Measurements from ENCODE around the gene XIRP2. TPM values are rescaled to one million over a fixed set of nuclear protein-coding genes. Genes with fewer than 3 reads are reported as not detected.

XIRP2 gene
- total and polyA plus RNA-seq, 2 of the 8 experiments (the other 6 are each of a cell fraction or from before 2014, with no cell fraction given) = 0.11 TPM; not detected in 1

GRCh38 chr2:167254721-167255120 is 366.4 kb downstream of the XIRP2 start:
- Histone ChIP-seq H4K91ac (replicated peaks; ENCODE audit: insufficient read length, low read length) (no peak overlapping the region), H3K4me3 (ENCODE audit: extremely low read depth in 1 of 4, insufficient read depth in 2 of 4, low read depth in 3 of 4, low read length in 4 of 4) (no peak overlapping the region), H4K5ac (ENCODE audit: insufficient read length, low read depth, low read length) (no peak overlapping the region), H3K18ac (ENCODE audit: extremely low read depth, low read length) (no peak overlapping the region), H2BK15ac (ENCODE audit: low read length) (no peak overlapping the region), H4K8ac (ENCODE audit: extremely low read depth, insufficient read depth, low read length) (no peak overlapping the region), H3K4ac (replicated peaks; ENCODE audit: insufficient read length, low read depth, low read length) (no peak overlapping the region), H2BK12ac (ENCODE audit: low read depth, low read length) (no peak overlapping the region), H2BK120ac (replicated peaks; ENCODE audit: low read depth, low read length) (no peak overlapping the region), H3K4me1 (replicated peaks in 1 of 4; ENCODE audit: control insufficient read depth in 3 of 4, insufficient read depth in 4 of 4, low read length in 3 of 4) (peaks cover 0 to 6% (median 1%) of the 10 kb centered on the region in 4 experiments; a peak in 2 of 7 replicates), H2AFZ (ENCODE audit: low read length) (no peak overlapping the region), H3K79me1 (ENCODE audit: low read depth, low read length) (no peaks in the 10 kb centered on the region), H2AK5ac (ENCODE audit: low read depth, low read length) (no peak overlapping the region), H3K79me2 (ENCODE audit: control insufficient read depth in 1 of 2, insufficient read depth in 2 of 2, low read length in 2 of 2) (no peaks in the 10 kb centered on the region), H3K23me2 (ENCODE audit: low read depth, low read length) (no peaks in the 10 kb centered on the region), H3K9me3 (ENCODE audit: insufficient read depth in 2 of 2, low read depth in 1 of 2, low read length in 1 of 2) (no peaks in the 10 kb centered on the region), H3K23ac (ENCODE audit: insufficient read length) (no peak overlapping the region), H3K56ac (replicated peaks; ENCODE audit: insufficient read length, low read depth, low read length) (no peak overlapping the region), H4K20me1 (replicated peaks in 1 of 2; ENCODE audit: control insufficient read depth in 1 of 2, insufficient read depth in 2 of 2, low read length in 2 of 2) (no peaks in the 10 kb centered on the region), H2BK20ac (ENCODE audit: low read length) (no peak overlapping the region), H2BK5ac (ENCODE audit: low read depth, low read length) (no peak overlapping the region), H3K14ac (ENCODE audit: insufficient read length) (no peak overlapping the region), H3K27me3 (replicated peaks in 1 of 4; ENCODE audit: control insufficient read depth in 3 of 4, extremely low read depth in 1 of 4, insufficient read depth in 3 of 4, low read length in 3 of 4) (no peaks in the 10 kb centered on the region), H3K36me3 (ENCODE audit: control insufficient read depth in 2 of 4, insufficient read depth in 4 of 4, low read length in 3 of 4) (no peaks in the 10 kb centered on the region), H3K4me2 (ENCODE audit: insufficient read depth in 1 of 2, low read depth in 2 of 2, low read length in 2 of 2) (no peak overlapping the region), H3K27ac (ENCODE audit: low read depth, low read length) (no peak overlapping the region), H3K9ac (replicated peaks in 1 of 4; ENCODE audit: extremely low read depth in 1 of 4, low read depth in 3 of 4, low read length in 3 of 4) (no peak overlapping the region)
- FAIRE-seq (no peak), DNase-seq (ENCODE audit: low read depth in 1 of 2, low spot score in 2 of 2) (no peak)
- no peak for TF ChIP-seq MAFK (IDR thresholded peaks at IDR 0.05; ENCODE audit: low read depth, low read length)
- TF ChIP-seq BCL11A (IDR thresholded peaks at IDR 0.05; ENCODE audit: low read depth in 2 of 2, low read length in 2 of 2) = no peak
- TF ChIP-seq EP300 (IDR thresholded peaks at IDR 0.05; ENCODE audit: borderline replicate concordance in 1 of 2, low read depth in 2 of 2, low read length in 2 of 2) = no peak
- 80% methylated on average over 1 of the region's 1 CpG; no CpG with 5 or more reads in 1 of the 2 experiments for WGBS, 2 experiments (ENCODE audit: extremely low coverage in 1 of 2, insufficient coverage in 1 of 2, insufficient read length in 1 of 2, insufficient replicate concordance in 2 of 2, low coverage in 1 of 2, low lambda C conversion rate in 2 of 2, missing lambda C conversion rate in 1 of 2)
- ChIA-PET CTCF (ENCODE audit: partially characterized antibody) (no interaction called here), POLR2A (ENCODE audit: partially characterized antibody) (no interaction called here)

All from H1 (cell line).